ENCODE measurements around the gene IER3IP1.

DNA sequence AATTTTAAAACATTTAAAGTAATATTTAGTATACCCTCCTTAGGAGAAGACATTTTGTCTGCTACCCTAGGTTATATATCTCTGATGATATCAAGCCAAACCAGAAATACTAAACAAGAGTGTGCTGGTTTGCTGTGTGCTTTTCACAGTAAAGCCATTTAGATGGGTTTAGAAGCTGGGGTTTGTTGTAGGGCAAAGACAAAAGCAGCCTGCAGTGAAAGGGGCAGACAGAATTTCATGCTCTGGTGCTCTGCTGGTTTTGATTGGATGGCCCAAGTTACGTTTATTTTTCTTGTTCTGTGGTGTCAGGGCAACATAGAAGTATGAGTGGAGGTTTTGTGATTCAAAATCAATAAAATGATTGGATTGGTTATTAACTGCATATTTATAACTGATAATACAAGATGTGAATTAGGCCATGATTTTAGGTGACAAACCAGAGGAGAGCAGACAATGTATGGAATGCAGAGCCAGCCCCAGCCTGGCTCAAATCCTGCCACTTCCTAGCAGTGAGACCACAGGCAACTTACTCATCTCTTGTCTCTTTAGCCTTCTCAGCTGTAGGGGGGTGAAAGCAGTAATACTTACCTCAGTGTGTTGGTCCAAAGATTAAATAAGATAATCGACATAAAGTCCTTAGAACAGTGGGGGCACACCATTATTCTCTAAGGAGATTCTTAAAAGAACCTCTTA, 30.9 kb upstream of the IER3IP1 start:
- TF ChIP-seq, protein P1, sequence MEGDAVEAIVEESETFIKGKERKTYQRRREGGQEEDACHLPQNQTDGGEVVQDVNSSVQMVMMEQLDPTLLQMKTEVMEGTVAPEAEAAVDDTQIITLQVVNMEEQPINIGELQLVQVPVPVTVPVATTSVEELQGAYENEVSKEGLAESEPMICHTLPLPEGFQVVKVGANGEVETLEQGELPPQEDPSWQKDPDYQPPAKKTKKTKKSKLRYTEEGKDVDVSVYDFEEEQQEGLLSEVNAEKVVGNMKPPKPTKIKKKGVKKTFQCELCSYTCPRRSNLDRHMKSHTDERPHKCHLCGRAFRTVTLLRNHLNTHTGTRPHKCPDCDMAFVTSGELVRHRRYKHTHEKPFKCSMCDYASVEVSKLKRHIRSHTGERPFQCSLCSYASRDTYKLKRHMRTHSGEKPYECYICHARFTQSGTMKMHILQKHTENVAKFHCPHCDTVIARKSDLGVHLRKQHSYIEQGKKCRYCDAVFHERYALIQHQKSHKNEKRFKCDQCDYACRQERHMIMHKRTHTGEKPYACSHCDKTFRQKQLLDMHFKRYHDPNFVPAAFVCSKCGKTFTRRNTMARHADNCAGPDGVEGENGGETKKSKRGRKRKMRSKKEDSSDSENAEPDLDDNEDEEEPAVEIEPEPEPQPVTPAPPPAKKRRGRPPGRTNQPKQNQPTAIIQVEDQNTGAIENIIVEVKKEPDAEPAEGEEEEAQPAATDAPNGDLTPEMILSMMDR (IDR thresholded peaks at IDR 0.05): no peak
- TF ChIP-seq POLR2A (IDR thresholded peaks at IDR 0.05) (no peak), POLR2AphosphoS5 (IDR thresholded peaks at IDR 0.05) (no peak)
